GM12865 (cell line): ENCODE data around the gene ARMC3.

Source experiments
- DNase-seq: peaks from one replicate; pipeline ENCODE4 v3.0.0; 2010; ENCODE audit warnings: low read depth
- H3K4me3 ChIP-seq: 2 replicates; pipeline ENCODE4 v1.5.1; 2011; ENCODE audit warnings: mild to moderate bottlenecking, low read depth, low read length, control low read depth
- TF ChIP-seq, protein P1 (sequence below): IDR thresholded peaks from 2 replicates; pipeline ENCODE4 v1.5.1; 2011; ENCODE audit warnings: low read length, control low read depth, low read depth, inconsistent platforms; ENCODE audit not compliant: insufficient read depth; ENCODE audit errors: missing control alignments

Gene ARMC3

DNA sequence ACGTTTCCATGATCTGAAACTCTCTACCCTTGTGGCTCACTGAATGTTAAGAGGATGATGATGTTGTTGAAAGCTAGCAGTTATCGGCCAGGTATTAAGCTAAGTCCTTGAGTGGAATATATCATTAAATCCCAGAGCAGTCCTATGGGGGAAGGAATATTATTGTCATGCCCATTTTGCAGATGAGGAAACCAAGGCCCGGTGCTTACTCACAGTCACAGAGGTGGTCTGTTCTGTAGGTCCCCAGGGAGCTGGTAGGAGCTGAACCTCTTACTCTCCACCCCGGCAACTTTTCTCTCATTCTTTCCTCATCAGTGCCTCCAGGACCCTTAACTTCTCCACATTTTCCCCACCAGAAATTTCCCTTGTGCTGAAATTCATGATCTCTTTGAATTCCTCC, 62.6 kb downstream of the ARMC3 start:
- H3K4me3 ChIP-seq = no peak overlapping the region
- DNase-seq = no peak
- TF ChIP-seq, protein P1, sequence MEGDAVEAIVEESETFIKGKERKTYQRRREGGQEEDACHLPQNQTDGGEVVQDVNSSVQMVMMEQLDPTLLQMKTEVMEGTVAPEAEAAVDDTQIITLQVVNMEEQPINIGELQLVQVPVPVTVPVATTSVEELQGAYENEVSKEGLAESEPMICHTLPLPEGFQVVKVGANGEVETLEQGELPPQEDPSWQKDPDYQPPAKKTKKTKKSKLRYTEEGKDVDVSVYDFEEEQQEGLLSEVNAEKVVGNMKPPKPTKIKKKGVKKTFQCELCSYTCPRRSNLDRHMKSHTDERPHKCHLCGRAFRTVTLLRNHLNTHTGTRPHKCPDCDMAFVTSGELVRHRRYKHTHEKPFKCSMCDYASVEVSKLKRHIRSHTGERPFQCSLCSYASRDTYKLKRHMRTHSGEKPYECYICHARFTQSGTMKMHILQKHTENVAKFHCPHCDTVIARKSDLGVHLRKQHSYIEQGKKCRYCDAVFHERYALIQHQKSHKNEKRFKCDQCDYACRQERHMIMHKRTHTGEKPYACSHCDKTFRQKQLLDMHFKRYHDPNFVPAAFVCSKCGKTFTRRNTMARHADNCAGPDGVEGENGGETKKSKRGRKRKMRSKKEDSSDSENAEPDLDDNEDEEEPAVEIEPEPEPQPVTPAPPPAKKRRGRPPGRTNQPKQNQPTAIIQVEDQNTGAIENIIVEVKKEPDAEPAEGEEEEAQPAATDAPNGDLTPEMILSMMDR = no peak

GRCh38 chr10:22992075-22992474, 64.2 kb downstream of the ARMC3 start:
- DNase-seq = peak; percentile 78
- no peak overlapping the region for H3K4me3 ChIP-seq
- TF ChIP-seq, protein P1 = no peak

GRCh38 chr10:22992621-22993020, 64.8 kb downstream of the ARMC3 start:
- DNase-seq = no peak
- H3K4me3 ChIP-seq = no peak overlapping the region
- TF ChIP-seq, protein P1 = no peak

DNA sequence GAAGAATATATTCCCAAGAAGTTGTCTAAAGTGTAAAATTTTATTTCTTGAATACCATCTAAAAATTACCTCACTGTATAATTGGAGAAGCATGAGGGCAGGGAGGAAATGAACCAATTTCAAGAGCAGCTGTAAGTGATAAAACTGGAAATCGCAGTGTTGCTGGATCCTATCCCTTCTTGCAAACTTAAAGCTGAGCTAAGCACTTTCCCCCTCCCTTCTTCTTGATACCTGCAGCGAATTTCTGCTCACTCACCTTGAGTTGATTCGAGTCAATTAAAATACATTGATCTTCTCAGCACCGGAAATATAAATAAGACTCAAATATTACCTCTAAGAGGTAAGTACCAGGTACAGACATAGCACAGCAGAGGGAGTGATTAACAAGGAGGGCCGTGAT, 65.5 kb downstream of the ARMC3 start:
- TF ChIP-seq, protein P1 = no peak
- DNase-seq = no peak
- H3K4me3 ChIP-seq = no peak overlapping the region

GRCh38 chr10:22997096-22997495, 69.2 kb downstream of the ARMC3 start:
- TF ChIP-seq, protein P1 = no peak
- no peak overlapping the region for H3K4me3 ChIP-seq
- DNase-seq = peak; percentile 18

GRCh38 chr10:22998091-22998490, 70.2 kb downstream of the ARMC3 start:
- TF ChIP-seq, protein P1 = no peak
- DNase-seq = no peak
- H3K4me3 ChIP-seq = no peak overlapping the region

DNA sequence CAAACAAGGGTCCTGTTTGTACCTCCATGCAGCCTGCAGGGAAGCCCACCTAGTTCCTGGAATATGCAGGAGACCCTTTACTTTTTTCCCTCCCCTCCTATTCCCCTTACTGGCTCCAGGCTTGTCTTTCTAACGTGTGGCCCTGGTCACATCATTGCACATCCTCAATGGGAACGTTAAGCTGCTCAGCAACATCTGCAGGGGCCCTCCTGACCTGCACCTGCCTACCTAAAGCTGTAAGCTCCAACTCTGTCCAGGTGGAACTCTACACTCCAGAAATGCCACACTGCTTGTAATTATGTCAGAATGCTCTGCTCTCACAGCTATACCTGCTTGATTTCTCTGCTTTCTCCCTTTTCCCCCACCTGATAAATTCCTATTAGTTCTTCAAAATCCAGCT, 72.1 kb downstream of the ARMC3 start:
- TF ChIP-seq, protein P1 = no peak
- DNase-seq = no peak
- H3K4me3 ChIP-seq = no peak overlapping the region
